HEK293T (cell line): ENCODE data around the gene ADORA3.

Experiments
- ARNT ChIP-seq: fragments of 450-650 bp; IDR thresholded peaks from 2 replicates; pipeline ENCODE4 v1.6.1; 2017; ENCODE audit warnings: mild to moderate bottlenecking
- BHLHE40 ChIP-seq: fragments of 450-650 bp; IDR thresholded peaks from 2 replicates; pipeline ENCODE4 v1.6.1; 2016; ENCODE audit warnings: mild to moderate bottlenecking, moderate library complexity, borderline replicate concordance
- FOXA1 ChIP-seq: fragments of 450-650 bp; IDR thresholded peaks from 2 replicates; pipeline ENCODE4 v1.6.1; 2016; ENCODE audit warnings: mild to moderate bottlenecking
- FOXK2 ChIP-seq: fragments of 450-650 bp; IDR thresholded peaks from 2 replicates; pipeline ENCODE4 v1.6.1; 2016; ENCODE audit warnings: mild to moderate bottlenecking
- FOXM1 ChIP-seq: fragments of 450-650 bp; IDR thresholded peaks from 2 replicates; pipeline ENCODE4 v1.6.1; 2017; ENCODE audit warnings: mild to moderate bottlenecking, borderline replicate concordance
- HDGF ChIP-seq: fragments of 450-650 bp; IDR thresholded peaks from 2 replicates; pipeline ENCODE4 v1.6.1; 2017; ENCODE audit warnings: antibody characterized with exemption, borderline replicate concordance
- L3MBTL2 ChIP-seq: fragments of 450-650 bp; conservative IDR thresholded peaks from 2 replicates; pipeline ENCODE4 v1.6.1; 2016; ENCODE audit warnings: mild to moderate bottlenecking
- LEF1 ChIP-seq: fragments of 450-650 bp; IDR thresholded peaks from 2 replicates; pipeline ENCODE4 v1.6.1; 2017; ENCODE audit warnings: mild to moderate bottlenecking, borderline replicate concordance
- NFRKB ChIP-seq: fragments of 450-650 bp; IDR thresholded peaks from 2 replicates; pipeline ENCODE4 v1.6.1; 2016; ENCODE audit warnings: mild to moderate bottlenecking, moderate library complexity
- PKNOX1 ChIP-seq: fragments of 450-650 bp; IDR thresholded peaks from 2 replicates; pipeline ENCODE4 v1.6.1; 2016
- SP1 ChIP-seq: fragments of 450-650 bp; IDR thresholded peaks from 2 replicates; pipeline ENCODE4 v1.6.1; 2017
- SUZ12 ChIP-seq: fragments of 450-650 bp; IDR thresholded peaks from 2 replicates; pipeline ENCODE4 v1.6.1; 2016; ENCODE audit warnings: mild to moderate bottlenecking
- TARDBP ChIP-seq: fragments of 450-650 bp; IDR thresholded peaks from 2 replicates; pipeline ENCODE4 v1.6.1; 2016
- ZNF384 ChIP-seq: fragments of 450-650 bp; IDR thresholded peaks from 2 replicates; pipeline ENCODE4 v1.6.1; 2016

GRCh38 chr1:111538343-111539025, 35.1 kb upstream of the ADORA3 start:
- TF ChIP-seq ARNT (no peak), FOXA1 (no peak), SUZ12 (no peak), BHLHE40 (no peak), PKNOX1 (no peak), HDGF (no peak), FOXK2 (no peak), FOXM1 (no peak), LEF1 (no peak), SP1 (no peak), ZNF384 (no peak), L3MBTL2 (no peak), TARDBP (no peak), NFRKB (no peak)
